ENCODE results near the gene MARVELD3. TPM values are rescaled to one million over a fixed set of nuclear protein-coding genes. Genes with fewer than 3 reads are reported as not detected.

MARVELD3 gene
- polyA plus RNA-seq, 1 donor (not counting 4 experiments of a cell fraction or from before 2014, with no cell fraction given): 11.6 TPM

- H4K20me1 ChIP-seq (ENCODE audit: control insufficient read depth, extremely low read depth, insufficient read depth, low read length): no peaks in the 10 kb centered on the region
- H3K27me3 ChIP-seq (ENCODE audit: control insufficient read depth, extremely low read depth, insufficient read depth, low read length): no peaks in the 10 kb centered on the region
- no peaks in the 10 kb centered on the region for H3K9me1 ChIP-seq (ENCODE audit: control insufficient read depth, extremely low read depth, insufficient read depth, low read length)
- no peaks in the 10 kb centered on the region for H3K79me2 ChIP-seq (ENCODE audit: control insufficient read depth, insufficient read depth, low read length)
- TF ChIP-seq, protein P1, sequence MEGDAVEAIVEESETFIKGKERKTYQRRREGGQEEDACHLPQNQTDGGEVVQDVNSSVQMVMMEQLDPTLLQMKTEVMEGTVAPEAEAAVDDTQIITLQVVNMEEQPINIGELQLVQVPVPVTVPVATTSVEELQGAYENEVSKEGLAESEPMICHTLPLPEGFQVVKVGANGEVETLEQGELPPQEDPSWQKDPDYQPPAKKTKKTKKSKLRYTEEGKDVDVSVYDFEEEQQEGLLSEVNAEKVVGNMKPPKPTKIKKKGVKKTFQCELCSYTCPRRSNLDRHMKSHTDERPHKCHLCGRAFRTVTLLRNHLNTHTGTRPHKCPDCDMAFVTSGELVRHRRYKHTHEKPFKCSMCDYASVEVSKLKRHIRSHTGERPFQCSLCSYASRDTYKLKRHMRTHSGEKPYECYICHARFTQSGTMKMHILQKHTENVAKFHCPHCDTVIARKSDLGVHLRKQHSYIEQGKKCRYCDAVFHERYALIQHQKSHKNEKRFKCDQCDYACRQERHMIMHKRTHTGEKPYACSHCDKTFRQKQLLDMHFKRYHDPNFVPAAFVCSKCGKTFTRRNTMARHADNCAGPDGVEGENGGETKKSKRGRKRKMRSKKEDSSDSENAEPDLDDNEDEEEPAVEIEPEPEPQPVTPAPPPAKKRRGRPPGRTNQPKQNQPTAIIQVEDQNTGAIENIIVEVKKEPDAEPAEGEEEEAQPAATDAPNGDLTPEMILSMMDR (optimal IDR thresholded peaks at IDR 0.05 in 1 of 3, IDR thresholded peaks at IDR 0.05 in 1 of 3, conservative IDR thresholded peaks at IDR 0.05 in 1 of 3; ENCODE audit: extremely low read depth in 1 of 3, insufficient read depth in 2 of 3, low read length in 3 of 3): no peak
- TF ChIP-seq EZH2 (IDR thresholded peaks at IDR 0.05; ENCODE audit: low read length): no peak
- no peak overlapping the region for H3K27ac ChIP-seq (ENCODE audit: control insufficient read depth, insufficient read depth, low read length)
- dilution Hi-C loops (cut with MboI; ENCODE audit: extremely low pct_ligation_motif_present, low sequenced_read_pairs): no loop called here
- H3K4me3 ChIP-seq (ENCODE audit: control insufficient read depth in 2 of 3, extremely low read depth in 1 of 3, insufficient read depth in 2 of 3, low read depth in 1 of 3, low read length in 3 of 3): no peak overlapping the region
- DNase-seq (ENCODE audit: low read depth, low spot score): no peak
- H3K9me3 ChIP-seq (ENCODE audit: control insufficient read depth, low read depth, low read length): no peaks in the 10 kb centered on the region
- no peak overlapping the region for H2AFZ ChIP-seq (ENCODE audit: control insufficient read depth, low read length)
- H3K4me2 ChIP-seq (ENCODE audit: control insufficient read depth, extremely low read depth, insufficient read depth, low read depth, low read length): no peak overlapping the region
- no peak overlapping the region for H3K9ac ChIP-seq (ENCODE audit: control insufficient read depth, extremely low read depth, insufficient read depth, low read length)
- peaks cover 2% of the 10 kb centered on the region for H3K4me1 ChIP-seq (ENCODE audit: control insufficient read depth, extremely low read depth, insufficient read depth, low read length)
- no peaks in the 10 kb centered on the region for H3K36me3 ChIP-seq (ENCODE audit: control insufficient read depth in 2 of 2, extremely low read depth in 1 of 2, insufficient read depth in 2 of 2, low read length in 2 of 2)
- no peak for FAIRE-seq
These were observed 2.4 kb upstream of the MARVELD3 start for GRCh38 chr16:71623597-71623996.

GRCh38 chr16:71625113-71625850 is 702 bp upstream of the MARVELD3 start:
- Histone ChIP-seq H3K9me3 (ENCODE audit: control insufficient read depth, low read depth, low read length) (no peaks in the 10 kb centered on the region), H3K4me1 (ENCODE audit: control insufficient read depth, extremely low read depth, insufficient read depth, low read length) (peaks cover 10% of the 10 kb centered on the region), H3K4me3 (ENCODE audit: control insufficient read depth in 2 of 3, extremely low read depth in 1 of 3, insufficient read depth in 2 of 3, low read depth in 1 of 3, low read length in 3 of 3) (peak overlapping the region in 1 of 3 experiments; percentile 94), H4K20me1 (ENCODE audit: control insufficient read depth, extremely low read depth, insufficient read depth, low read length) (no peaks in the 10 kb centered on the region), H3K27ac (ENCODE audit: control insufficient read depth, insufficient read depth, low read length) (no peak overlapping the region), H2AFZ (ENCODE audit: control insufficient read depth, low read length) (peak overlapping the region; percentile 49), H3K36me3 (ENCODE audit: control insufficient read depth in 2 of 2, extremely low read depth in 1 of 2, insufficient read depth in 2 of 2, low read length in 2 of 2) (no peaks in the 10 kb centered on the region), H3K9me1 (ENCODE audit: control insufficient read depth, extremely low read depth, insufficient read depth, low read length) (no peaks in the 10 kb centered on the region), H3K27me3 (ENCODE audit: control insufficient read depth, extremely low read depth, insufficient read depth, low read length) (no peaks in the 10 kb centered on the region), H3K9ac (ENCODE audit: control insufficient read depth, extremely low read depth, insufficient read depth, low read length) (no peak overlapping the region), H3K79me2 (ENCODE audit: control insufficient read depth, insufficient read depth, low read length) (no peaks in the 10 kb centered on the region), H3K4me2 (ENCODE audit: control insufficient read depth, extremely low read depth, insufficient read depth, low read depth, low read length) (peak overlapping the region; percentile 59)
- dilution Hi-C loops (cut with MboI; ENCODE audit: extremely low pct_ligation_motif_present, low sequenced_read_pairs): no loop called here
- TF ChIP-seq, protein P1 (optimal IDR thresholded peaks at IDR 0.05 in 1 of 3, IDR thresholded peaks at IDR 0.05 in 1 of 3, conservative IDR thresholded peaks at IDR 0.05 in 1 of 3; ENCODE audit: extremely low read depth in 1 of 3, insufficient read depth in 2 of 3, low read length in 3 of 3): no peak
- no peak for TF ChIP-seq EZH2 (IDR thresholded peaks at IDR 0.05; ENCODE audit: low read length)
- no peak for DNase-seq (ENCODE audit: low read depth, low spot score)
- no peak for FAIRE-seq
